ENCODE measurements around the gene SPINK6.

DNA sequence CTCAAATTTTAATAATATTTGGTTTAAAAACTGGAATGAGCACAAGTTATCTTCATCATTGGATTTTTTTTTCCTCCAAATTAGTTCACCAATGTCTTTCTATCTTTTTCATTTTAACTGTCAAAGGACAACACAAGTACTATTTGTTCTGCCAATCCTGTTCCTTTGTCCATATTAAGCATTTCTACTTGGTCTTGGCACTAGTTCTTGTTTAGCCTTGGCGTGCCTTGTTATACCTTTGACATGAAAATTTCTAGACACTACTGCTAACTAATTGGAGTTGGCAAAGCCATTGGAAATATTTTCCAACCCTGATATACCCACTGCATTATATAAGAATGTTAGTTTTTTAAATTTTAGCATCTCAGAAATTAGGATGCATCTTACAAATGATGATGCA lies 3.8 kb downstream of the SPINK6 start:
- TF ChIP-seq, protein P1, sequence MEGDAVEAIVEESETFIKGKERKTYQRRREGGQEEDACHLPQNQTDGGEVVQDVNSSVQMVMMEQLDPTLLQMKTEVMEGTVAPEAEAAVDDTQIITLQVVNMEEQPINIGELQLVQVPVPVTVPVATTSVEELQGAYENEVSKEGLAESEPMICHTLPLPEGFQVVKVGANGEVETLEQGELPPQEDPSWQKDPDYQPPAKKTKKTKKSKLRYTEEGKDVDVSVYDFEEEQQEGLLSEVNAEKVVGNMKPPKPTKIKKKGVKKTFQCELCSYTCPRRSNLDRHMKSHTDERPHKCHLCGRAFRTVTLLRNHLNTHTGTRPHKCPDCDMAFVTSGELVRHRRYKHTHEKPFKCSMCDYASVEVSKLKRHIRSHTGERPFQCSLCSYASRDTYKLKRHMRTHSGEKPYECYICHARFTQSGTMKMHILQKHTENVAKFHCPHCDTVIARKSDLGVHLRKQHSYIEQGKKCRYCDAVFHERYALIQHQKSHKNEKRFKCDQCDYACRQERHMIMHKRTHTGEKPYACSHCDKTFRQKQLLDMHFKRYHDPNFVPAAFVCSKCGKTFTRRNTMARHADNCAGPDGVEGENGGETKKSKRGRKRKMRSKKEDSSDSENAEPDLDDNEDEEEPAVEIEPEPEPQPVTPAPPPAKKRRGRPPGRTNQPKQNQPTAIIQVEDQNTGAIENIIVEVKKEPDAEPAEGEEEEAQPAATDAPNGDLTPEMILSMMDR (conservative IDR thresholded peaks at IDR 0.05 in 1 of 2, IDR thresholded peaks at IDR 0.05 in 1 of 2; ENCODE audit: extremely low read depth in 1 of 2, insufficient read depth in 1 of 2, low read depth in 1 of 2, low read length in 2 of 2): no peak
- TF ChIP-seq EZH2 (IDR thresholded peaks at IDR 0.05; ENCODE audit: borderline replicate concordance, low read length): no peak
